ENCODE results near the gene DTWD2. TPM values are rescaled to one million over a fixed set of nuclear protein-coding genes. Genes with fewer than 3 reads are reported as not detected.

DTWD2 gene
- total RNA-seq, 1 donor from 2014 or later, result 4.0 TPM

DNA sequence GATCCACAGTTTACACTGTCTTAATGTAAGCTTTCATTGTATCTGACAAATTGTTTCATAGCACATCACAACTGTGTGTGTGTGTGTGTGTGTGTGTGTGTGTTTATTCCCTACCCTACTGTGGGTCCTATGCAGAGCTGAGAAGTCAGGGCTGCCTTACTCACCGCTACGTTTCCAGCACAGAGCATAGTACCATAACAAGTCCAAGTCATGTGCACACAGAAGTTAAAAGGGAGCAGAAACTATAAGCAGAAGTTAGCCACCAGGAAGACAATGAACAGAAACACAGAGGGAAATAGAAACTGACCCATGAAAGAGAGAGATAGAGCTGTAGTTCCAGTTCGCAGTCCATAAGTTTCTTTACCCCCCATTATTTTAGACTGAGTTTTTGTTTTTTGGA lies 44.3 kb upstream of the DTWD2 start:
- ChIA-PET CTCF (interaction anchor here (1.0 to 1.3 kb wide), 4 partner anchors 11 to 402 kb away, joined by 3 to 4 read pairs (median 3); no protein-coding TSS in a partner anchor), POLR2A (interaction anchor here (0.6 to 3.3 kb wide), 6 partner anchors 27 to 438 kb away, joined by 3 to 37 read pairs (median 8); partner anchors contain the start of gene DMXL1)
- H3K27me3 Mint-ChIP-seq, result no peaks in the 10 kb centered on the region
- intact Hi-C loops (cut with micrococcal nuclease), result loop anchor here (1.0 kb wide), 1 partner anchor 38 kb away; no protein-coding TSS in a partner anchor
- ATAC-seq (ENCODE audit: low read depth) (peak; percentile 26), DNase-seq (no peak)
- TF ChIP-seq, protein P1, sequence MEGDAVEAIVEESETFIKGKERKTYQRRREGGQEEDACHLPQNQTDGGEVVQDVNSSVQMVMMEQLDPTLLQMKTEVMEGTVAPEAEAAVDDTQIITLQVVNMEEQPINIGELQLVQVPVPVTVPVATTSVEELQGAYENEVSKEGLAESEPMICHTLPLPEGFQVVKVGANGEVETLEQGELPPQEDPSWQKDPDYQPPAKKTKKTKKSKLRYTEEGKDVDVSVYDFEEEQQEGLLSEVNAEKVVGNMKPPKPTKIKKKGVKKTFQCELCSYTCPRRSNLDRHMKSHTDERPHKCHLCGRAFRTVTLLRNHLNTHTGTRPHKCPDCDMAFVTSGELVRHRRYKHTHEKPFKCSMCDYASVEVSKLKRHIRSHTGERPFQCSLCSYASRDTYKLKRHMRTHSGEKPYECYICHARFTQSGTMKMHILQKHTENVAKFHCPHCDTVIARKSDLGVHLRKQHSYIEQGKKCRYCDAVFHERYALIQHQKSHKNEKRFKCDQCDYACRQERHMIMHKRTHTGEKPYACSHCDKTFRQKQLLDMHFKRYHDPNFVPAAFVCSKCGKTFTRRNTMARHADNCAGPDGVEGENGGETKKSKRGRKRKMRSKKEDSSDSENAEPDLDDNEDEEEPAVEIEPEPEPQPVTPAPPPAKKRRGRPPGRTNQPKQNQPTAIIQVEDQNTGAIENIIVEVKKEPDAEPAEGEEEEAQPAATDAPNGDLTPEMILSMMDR (IDR thresholded peaks at IDR 0.05), result no peak
- H3K36me3 Mint-ChIP-seq (ENCODE audit: low read depth), result no peaks in the 10 kb centered on the region
- H3K4me3 Mint-ChIP-seq, result peak overlapping the region; percentile 15
- peak overlapping the region; percentile 95 for H3K27ac Mint-ChIP-seq
- peaks cover 59% of the 10 kb centered on the region for H3K4me1 Mint-ChIP-seq
- H3K9me3 Mint-ChIP-seq, result no peaks in the 10 kb centered on the region

DNA sequence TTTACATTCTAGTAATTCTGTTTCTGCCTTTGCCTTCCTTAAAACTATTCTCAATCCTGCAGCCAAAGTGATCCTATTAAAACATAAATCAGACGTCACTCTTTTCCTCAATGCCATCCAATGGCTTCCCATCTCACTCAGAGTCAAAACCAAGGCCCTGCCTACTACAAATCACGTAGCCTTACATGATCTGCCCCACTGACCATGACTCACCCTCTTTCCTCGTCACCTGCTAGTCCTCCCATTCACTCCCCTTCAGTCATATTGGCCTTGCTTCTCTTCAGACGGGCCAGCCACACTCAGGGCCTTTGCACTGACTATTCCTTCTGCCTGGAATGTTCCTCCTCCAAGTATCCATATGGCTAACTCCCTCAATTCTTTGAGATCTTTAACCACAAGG lies 43.6 kb upstream of the DTWD2 start:
- TF ChIP-seq, protein P1 (IDR thresholded peaks at IDR 0.05), result no peak
- Mint-ChIP-seq H3K4me1 (peaks cover 63% of the 10 kb centered on the region), H3K27me3 (no peaks in the 10 kb centered on the region), H3K27ac (peak overlapping the region; percentile 95), H3K9me3 (no peaks in the 10 kb centered on the region), H3K4me3 (peak overlapping the region; percentile 60), H3K36me3 (ENCODE audit: low read depth) (no peaks in the 10 kb centered on the region)
- DNase-seq (no peak), ATAC-seq (ENCODE audit: low read depth) (peak; percentile 87)
- ChIA-PET POLR2A (interaction anchor here (0.6 to 3.5 kb wide), 6 partner anchors 10 to 236 kb away, joined by 3 to 37 read pairs (median 9); partner anchors contain the start of gene DMXL1), CTCF (interaction anchor here (0.9 to 1.9 kb wide), 3 partner anchors 10 to 148 kb away, joined by 3 to 6 read pairs (median 3); no protein-coding TSS in a partner anchor)
- intact Hi-C loops (cut with micrococcal nuclease), result loop anchor here (1.0 to 2.0 kb wide), 3 partner anchors 15 to 44 kb away; partner anchors contain the start of gene DTWD2

DNA sequence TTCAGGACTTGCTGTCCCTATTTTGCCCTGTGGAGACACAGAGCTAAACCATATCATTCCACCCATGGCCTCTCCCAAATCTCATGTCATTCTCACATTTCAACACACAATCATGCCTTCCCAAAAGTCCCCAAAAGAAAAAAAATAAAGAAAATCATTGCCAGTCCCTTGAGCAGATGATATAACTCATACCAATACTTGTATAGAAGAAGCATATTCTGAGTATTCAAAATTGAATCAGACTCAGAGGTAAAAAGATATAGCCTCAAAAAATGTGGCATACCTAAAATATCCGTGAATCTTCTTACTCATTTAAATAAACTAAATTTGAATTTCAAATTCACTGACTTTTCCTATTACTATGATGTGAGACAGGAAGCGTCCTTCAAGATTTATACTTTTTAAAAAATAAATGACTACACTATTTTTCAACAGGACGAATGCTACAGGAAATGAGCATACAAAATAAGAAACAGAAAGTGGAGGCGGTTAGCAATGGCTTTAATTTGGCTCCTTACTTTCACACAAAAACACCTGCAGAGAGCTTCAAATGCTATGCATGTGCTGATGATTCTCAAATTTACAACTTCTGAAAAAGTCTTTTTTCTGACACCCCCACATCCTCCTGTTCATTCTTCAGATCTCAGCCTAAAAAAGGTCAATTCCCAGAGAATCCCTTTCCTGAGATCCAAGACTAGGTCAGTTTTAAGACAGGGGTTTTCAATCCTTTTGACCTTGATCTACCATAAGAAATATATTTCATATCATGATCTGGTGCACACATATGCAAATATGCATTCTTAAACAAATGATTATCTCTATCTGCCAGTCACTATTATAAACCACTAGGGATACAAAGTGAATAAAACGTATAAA lies 42.9 kb upstream of the DTWD2 start:
- Mint-ChIP-seq H3K4me1 (peaks cover 65% of the 10 kb centered on the region), H3K36me3 (ENCODE audit: low read depth) (no peaks in the 10 kb centered on the region), H3K9me3 (no peaks in the 10 kb centered on the region), H3K4me3 (peak overlapping the region; percentile 60), H3K27me3 (no peaks in the 10 kb centered on the region), H3K27ac (peak overlapping the region; percentile 95)
- TF ChIP-seq, protein P1 (IDR thresholded peaks at IDR 0.05), result no peak
- ATAC-seq (ENCODE audit: low read depth) (peak; percentile 38), DNase-seq (no peak)
- intact Hi-C loops (cut with micrococcal nuclease), result loop anchor here (1.0 to 2.0 kb wide), 2 partner anchors 14 to 43 kb away; partner anchors contain the start of gene DTWD2
- ChIA-PET POLR2A (interaction anchor here (0.8 to 3.5 kb wide), 9 partner anchors 9 to 385 kb away, joined by 3 to 29 read pairs (median 3); partner anchors contain the start of genes DMXL1 and DTWD2), CTCF (interaction anchor here (0.9 to 1.9 kb wide), 3 partner anchors 9 to 148 kb away, joined by 3 to 6 read pairs (median 3); no protein-coding TSS in a partner anchor)

- peak overlapping the region; percentile 39 for H3K4me3 Mint-ChIP-seq
These were observed 40.2 kb upstream of the DTWD2 start for GRCh38 chr5:119028575-119028974.

More at GRCh38 chr5:119028575-119028974, 40.2 kb upstream of the DTWD2 start:
- Mint-ChIP-seq H3K27me3 (no peaks in the 10 kb centered on the region), H3K9me3 (peaks cover 4% of the 10 kb centered on the region), H3K27ac (peak overlapping the region; percentile 83), H3K36me3 (ENCODE audit: low read depth) (no peaks in the 10 kb centered on the region), H3K4me1 (peaks cover 73% of the 10 kb centered on the region)
- CTCF ChIA-PET, result no interaction called here
- intact Hi-C loops (cut with micrococcal nuclease), result no loop called here
- POLR2A ChIA-PET, result interaction anchor here (0.6 to 3.5 kb wide), 3 partner anchors 42 to 383 kb away, joined by 3 to 29 read pairs (median 3); partner anchors contain the start of gene DMXL1
- TF ChIP-seq, protein P1 (IDR thresholded peaks at IDR 0.05), result no peak
- ATAC-seq (ENCODE audit: low read depth), result peak; percentile 10
- no peak for DNase-seq
